Spinal cord (tissue), 10 donors: ENCODE results near the gene TBX15. TPM values are rescaled to one million over a fixed set of nuclear protein-coding genes. Genes with fewer than 3 reads are reported as not detected.

Experiments used
- DNase-seq, 6 donors: peaks; one replicate each; pipeline versions ENCODE4 v3.0.0 to v3.0.0-alpha.2; 2013 to 2015; ENCODE audit warnings: low spot score in 6 of 6, low read depth in 4 of 6
- H3K27ac ChIP-seq: one replicate; pipeline ENCODE4 v1.5.1; 2013; ENCODE audit warnings: low read depth, low read length, control low read depth
- H3K27me3 ChIP-seq: one replicate; pipeline ENCODE4 v1.6.1; 2013; ENCODE audit warnings: low read length; ENCODE audit not compliant: control insufficient read depth, insufficient read depth
- H3K36me3 ChIP-seq: one replicate; pipeline ENCODE4 v1.6.1; 2013; ENCODE audit warnings: low read length; ENCODE audit not compliant: control insufficient read depth, insufficient read depth
- H3K4me1 ChIP-seq: one replicate; pipeline ENCODE4 v1.6.1; 2013; ENCODE audit warnings: low read length; ENCODE audit not compliant: control insufficient read depth, insufficient read depth
- H3K4me3 ChIP-seq: one replicate; pipeline ENCODE4 v1.5.1; 2013; ENCODE audit warnings: low read depth, low read length, control low read depth
- H3K9me3 ChIP-seq: one replicate; pipeline ENCODE4 v1.6.1; 2013; ENCODE audit warnings: low read length; ENCODE audit not compliant: control insufficient read depth, insufficient read depth
- WGBS: methylation state at CpG from one replicate; pipeline ENCODE4 v1.1.5; 2013; ENCODE audit warnings: missing lambda C conversion rate; ENCODE audit not compliant: insufficient coverage; 5-methylcytosine and 5-hydroxymethylcytosine counted together
- polyA plus RNA-seq, 2 donors: library from polyadenylated mRNA; unstranded; fragments of 120-200 nt; gene quantifications; one replicate each; pipeline ENCODE4 v1.2.1, GENCODE V29; 2013; ENCODE audit not compliant: insufficient read length in 2 of 2
- total RNA-seq, 2 donors: library from RNA; depleted of rRNA in 1 of 2; stranded (reverse); fragments of 120-200 nt in 1 of 2; fragments of >200 nt in 1 of 2; gene quantifications; one replicate each; pipeline versions ENCODE4 v1.2.3 to v1.2.4, GENCODE V29; 2013 to 2014
- donor health status: healthy.

Gene TBX15
- total and polyA plus RNA-seq, 4 donors, result 0.41 to 30.6 (median 4.9) TPM

DNA sequence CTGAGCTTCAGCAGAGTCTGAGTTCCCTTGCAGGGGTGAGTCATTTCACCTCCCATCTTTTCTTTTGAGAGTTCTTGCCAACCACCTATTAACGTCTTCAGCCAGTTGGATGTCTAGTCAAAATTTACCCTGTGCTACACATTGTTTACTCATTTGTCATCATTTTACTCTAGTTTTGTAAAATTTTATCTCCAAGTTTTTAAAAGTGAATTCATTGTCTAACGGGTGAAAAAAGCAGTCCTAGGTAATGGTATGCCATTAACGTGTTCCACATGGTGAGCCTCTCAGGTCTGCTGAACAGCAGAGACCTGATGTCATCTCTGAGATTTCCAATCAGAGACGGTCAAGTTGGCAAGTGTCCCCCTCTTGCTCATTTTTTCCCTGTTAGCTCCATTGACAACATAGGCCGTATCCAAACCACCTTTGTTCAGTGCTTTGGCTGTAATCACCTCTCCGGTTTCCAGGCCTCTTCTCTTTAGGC lies 85.4 kb downstream of the TBX15 start:
- no peak overlapping the region for H3K27ac ChIP-seq
- WGBS, result 85% methylated on average over 3 of the region's 6 CpGs
- H3K4me3 ChIP-seq, result no peak overlapping the region
- H3K27me3 ChIP-seq, result no peaks in the 10 kb centered on the region
- H3K4me1 ChIP-seq, result no peaks in the 10 kb centered on the region
- H3K36me3 ChIP-seq, result no peaks in the 10 kb centered on the region
- no peak for DNase-seq
- no peaks in the 10 kb centered on the region for H3K9me3 ChIP-seq

DNA sequence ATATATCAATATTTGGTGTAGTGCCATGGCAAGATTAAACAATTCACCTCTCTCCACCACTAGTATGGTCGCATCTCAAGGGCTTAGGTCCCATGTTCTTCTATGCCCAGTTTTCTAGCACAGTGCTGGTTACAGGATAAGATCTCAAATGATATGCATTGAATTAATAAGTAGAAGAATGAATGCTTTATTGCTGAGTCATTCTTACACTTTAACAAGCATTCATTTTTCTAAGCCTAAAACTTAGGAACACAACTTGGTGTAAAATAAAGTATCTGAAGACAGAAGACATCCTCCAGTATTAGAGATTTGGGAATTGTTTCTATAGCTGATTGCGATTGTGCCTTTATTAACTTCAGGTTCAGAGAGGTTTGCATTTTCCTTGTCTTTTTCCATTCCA lies 85.8 kb downstream of the TBX15 start:
- DNase-seq, result no peak
- no peaks in the 10 kb centered on the region for H3K27me3 ChIP-seq
- WGBS, result 100% methylated on average over 1 of the region's 2 CpGs

DNA sequence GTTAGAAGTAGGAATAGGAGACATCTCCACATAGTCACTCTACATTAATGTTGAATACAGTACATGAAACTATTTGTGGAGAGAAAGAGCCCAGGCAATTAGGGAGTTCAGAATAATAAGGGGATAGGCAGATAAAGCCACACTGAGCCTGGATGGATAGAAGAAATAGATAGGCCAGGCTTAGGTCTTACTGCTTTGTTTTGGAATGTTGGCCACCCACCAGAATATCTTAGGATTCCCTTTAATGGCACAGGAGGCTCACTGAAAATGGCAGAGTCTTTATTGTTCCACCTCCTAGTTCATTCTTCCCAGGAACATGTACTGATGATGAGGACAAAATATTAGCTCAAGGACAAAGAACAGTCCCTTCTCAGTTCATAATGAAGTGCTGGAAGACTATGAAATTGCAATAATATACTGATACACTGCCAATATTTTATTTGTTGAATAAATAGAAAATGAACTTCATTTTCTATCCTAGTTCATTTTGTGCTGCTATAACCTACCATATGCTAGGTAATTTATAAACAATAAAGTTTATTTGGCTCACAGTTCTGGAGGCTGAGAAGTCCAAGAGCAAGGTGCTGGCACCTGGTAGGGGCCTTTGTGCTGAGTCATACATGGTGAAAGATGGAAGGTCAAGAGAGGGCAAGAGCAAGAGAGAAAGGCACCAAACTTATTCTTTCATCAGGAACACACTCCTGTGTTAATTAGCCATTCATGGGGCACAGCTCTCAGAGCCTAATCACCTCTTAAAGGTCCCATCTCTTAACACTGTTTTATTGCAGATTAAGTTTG lies 87.3 kb downstream of the TBX15 start:
- H3K4me3 ChIP-seq, result no peak overlapping the region
- H3K9me3 ChIP-seq, result no peaks in the 10 kb centered on the region
- no peaks in the 10 kb centered on the region for H3K4me1 ChIP-seq
- H3K36me3 ChIP-seq, result no peaks in the 10 kb centered on the region
- no peak for DNase-seq
- no peak overlapping the region for H3K27ac ChIP-seq
- no peaks in the 10 kb centered on the region for H3K27me3 ChIP-seq

More for the DNA sequence above, 85.8 kb downstream of the TBX15 start:
- no peaks in the 10 kb centered on the region for H3K4me1 ChIP-seq
- no peak overlapping the region for H3K4me3 ChIP-seq
- H3K27ac ChIP-seq, result no peak overlapping the region
- no peaks in the 10 kb centered on the region for H3K9me3 ChIP-seq
- no peaks in the 10 kb centered on the region for H3K36me3 ChIP-seq

DNA sequence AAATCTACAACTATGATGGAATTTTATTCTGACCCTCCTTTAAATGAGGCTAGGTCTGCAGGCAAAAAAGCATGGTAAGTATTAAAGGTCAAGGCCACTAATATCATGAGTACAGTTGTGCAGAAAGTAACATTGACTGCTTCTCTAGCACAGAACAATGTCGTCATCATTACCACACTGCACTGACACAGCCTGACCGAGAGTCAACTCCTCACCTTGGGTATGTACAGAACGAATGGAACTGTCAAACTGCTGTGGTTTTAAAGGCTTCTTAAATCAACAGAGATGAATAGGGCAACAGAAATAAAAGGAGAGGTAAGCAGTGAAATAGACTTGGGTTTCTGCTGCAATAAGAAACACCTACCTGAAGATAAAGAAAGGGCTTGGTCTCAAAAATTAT lies 88.8 kb downstream of the TBX15 start:
- H3K27me3 ChIP-seq, result no peaks in the 10 kb centered on the region
- H3K36me3 ChIP-seq, result no peaks in the 10 kb centered on the region
- no peak overlapping the region for H3K27ac ChIP-seq
- no peaks in the 10 kb centered on the region for H3K4me1 ChIP-seq
- no peak overlapping the region for H3K4me3 ChIP-seq
- 50% methylated on average over 1 of the region's 3 CpGs for WGBS
- no peaks in the 10 kb centered on the region for H3K9me3 ChIP-seq
- DNase-seq, result peak in 1 of 6 donors; percentile 12

DNA sequence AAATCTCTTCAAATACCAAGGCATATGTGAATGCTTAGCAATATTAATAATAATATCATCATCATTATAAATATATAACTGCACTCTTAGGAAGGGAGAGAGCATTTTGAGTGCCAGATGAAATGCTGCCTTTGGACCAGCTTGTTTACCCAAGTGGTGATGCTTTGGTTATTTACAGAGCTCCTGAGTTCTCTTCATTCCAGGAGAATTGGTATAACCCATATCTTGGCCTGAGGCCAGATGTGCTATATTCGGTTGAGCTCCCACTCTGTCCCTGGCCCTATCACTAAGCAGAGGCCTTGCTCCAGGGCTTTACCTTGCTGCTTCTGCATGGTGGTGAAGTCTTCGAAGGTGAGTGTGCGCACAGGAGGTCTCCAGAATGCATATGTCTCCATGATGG lies 89.4 kb downstream of the TBX15 start:
- no peak overlapping the region for H3K27ac ChIP-seq
- no peaks in the 10 kb centered on the region for H3K9me3 ChIP-seq
- no peak overlapping the region for H3K4me3 ChIP-seq
- H3K4me1 ChIP-seq, result no peaks in the 10 kb centered on the region
- WGBS, result 100% methylated on average over 3 of the region's 3 CpGs
- DNase-seq, result no peak
- H3K36me3 ChIP-seq, result no peaks in the 10 kb centered on the region
- no peaks in the 10 kb centered on the region for H3K27me3 ChIP-seq

DNA sequence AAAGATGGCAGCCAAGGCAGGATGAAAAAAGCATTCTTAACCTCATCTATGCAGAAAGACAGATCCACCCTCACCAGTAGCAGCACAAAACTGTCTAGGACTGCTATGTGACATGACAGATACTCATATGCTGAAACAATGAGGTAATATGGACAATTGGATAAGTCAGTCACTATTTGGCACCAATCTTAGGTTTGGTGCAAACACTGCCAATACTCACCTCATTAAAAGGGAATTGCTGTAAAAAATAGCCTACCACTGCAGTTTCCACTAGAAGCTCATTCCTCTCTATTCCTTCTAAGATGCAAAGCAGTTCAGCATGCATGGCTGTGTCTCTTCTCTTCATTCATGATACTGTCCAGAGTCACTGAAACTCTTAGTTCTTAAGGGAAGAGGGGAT lies 91.7 kb downstream of the TBX15 start:
- H3K36me3 ChIP-seq, result no peaks in the 10 kb centered on the region
- H3K9me3 ChIP-seq, result no peaks in the 10 kb centered on the region
- no peak for DNase-seq
- H3K4me1 ChIP-seq, result no peaks in the 10 kb centered on the region
- no peak overlapping the region for H3K4me3 ChIP-seq
- H3K27me3 ChIP-seq, result no peaks in the 10 kb centered on the region
- H3K27ac ChIP-seq, result no peak overlapping the region

DNA sequence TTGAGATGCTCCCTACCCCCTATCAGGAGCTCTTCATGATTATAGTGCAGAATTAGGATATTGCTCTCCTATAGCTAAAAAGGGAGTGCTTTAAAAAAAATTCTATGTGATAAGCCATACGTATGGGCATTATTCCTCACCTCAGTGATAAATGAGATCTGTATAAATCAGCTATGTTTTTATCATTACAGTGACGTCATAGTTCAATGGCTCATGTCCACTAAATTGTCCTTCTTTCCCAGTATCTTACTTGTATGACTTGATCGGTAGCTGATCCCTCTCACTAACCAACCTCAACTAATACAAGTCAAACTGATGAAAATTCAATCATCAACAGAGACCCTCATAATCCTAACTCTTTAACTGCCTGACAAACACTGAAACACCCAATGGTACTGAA lies 93.3 kb downstream of the TBX15 start:
- no peaks in the 10 kb centered on the region for H3K4me1 ChIP-seq
- H3K27ac ChIP-seq, result no peak overlapping the region
- DNase-seq, result no peak
- 84% methylated on average over 2 of the region's 3 CpGs for WGBS
- H3K9me3 ChIP-seq, result no peaks in the 10 kb centered on the region
- no peak overlapping the region for H3K4me3 ChIP-seq
- H3K36me3 ChIP-seq, result no peaks in the 10 kb centered on the region
- no peaks in the 10 kb centered on the region for H3K27me3 ChIP-seq

DNA sequence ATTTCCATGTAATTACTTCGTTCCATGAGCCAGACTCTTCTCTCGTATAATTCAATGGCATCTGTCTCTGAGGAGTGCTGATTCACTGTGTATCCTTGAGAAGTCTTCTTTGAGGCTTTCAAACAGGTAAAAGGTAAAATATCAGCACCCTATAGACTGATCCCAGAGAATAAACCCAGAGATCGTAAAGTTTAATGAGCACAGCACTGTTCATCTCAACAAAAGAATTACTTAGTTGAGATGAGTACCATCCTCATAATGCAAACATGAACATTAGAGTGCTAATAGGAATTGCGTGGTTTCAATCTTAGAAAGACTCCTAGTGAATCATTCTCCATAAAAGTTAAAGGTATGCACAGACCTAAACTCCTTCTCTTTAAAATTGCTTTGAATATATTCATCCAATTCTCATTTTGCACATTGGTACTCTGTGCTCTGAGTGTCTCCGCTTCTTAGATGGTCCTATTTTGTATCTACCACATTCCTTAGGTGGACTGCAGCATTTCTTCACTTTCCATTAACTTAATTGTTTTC lies 97.2 kb downstream of the TBX15 start:
- Histone ChIP-seq H3K27ac (no peak overlapping the region), H3K27me3 (no peaks in the 10 kb centered on the region), H3K36me3 (no peaks in the 10 kb centered on the region), H3K4me3 (no peak overlapping the region), H3K9me3 (no peaks in the 10 kb centered on the region), H3K4me1 (no peaks in the 10 kb centered on the region)
- 86% methylated on average over 1 of the region's 5 CpGs for WGBS
- peak in 2 of 6 donors; percentile 4 to 62 for DNase-seq

DNA sequence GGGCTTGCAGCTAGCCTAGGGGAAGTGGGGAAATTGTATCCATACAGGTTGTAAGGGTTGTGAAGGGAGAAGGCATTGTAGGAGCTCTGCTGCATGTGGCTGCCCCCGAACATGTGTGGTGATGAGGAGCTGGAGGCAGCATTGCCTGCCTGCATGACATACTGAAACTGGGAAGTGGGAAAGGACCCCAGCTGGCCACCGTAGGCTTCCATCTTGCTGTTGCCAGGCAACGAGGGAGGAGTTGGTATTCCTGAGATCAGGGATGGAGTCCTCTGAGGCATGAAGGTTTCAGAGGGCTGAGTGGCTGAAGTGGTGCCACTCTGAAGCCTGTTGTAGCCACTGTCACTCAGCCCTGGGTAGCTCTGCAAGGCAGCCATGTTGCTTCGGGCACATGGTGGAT lies 103.2 kb downstream of the TBX15 start:
- H3K36me3 ChIP-seq, result no peaks in the 10 kb centered on the region
- DNase-seq, result no peak
- no peak overlapping the region for H3K27ac ChIP-seq
- no peak overlapping the region for H3K4me3 ChIP-seq
- no peaks in the 10 kb centered on the region for H3K27me3 ChIP-seq
- no peaks in the 10 kb centered on the region for H3K4me1 ChIP-seq
- WGBS, result 88% methylated on average over 4 of the region's 4 CpGs
- H3K9me3 ChIP-seq, result no peaks in the 10 kb centered on the region

DNA sequence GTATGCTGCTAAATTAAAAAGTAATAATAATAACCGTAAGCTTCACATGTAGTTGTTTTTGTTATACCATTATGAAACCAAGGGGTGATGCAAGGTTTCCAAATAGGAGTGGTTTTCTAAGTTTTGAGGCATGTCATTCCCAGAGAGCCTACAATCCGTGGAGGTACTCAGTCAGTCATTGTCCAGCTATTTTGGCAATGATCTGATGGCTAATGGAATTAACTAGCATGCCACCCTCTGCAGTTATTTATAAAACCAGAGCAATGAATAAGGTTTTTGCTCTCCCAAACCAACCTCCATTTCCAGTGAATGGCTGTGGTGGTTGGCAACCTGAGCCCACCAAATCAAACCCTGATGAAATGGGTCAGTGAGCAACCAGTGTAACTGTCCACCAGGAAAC lies 106.4 kb downstream of the TBX15 start:
- no peak overlapping the region for H3K4me3 ChIP-seq
- no peak overlapping the region for H3K27ac ChIP-seq
- no peak for DNase-seq
- H3K4me1 ChIP-seq, result no peaks in the 10 kb centered on the region
- no peaks in the 10 kb centered on the region for H3K9me3 ChIP-seq
- H3K36me3 ChIP-seq, result no peaks in the 10 kb centered on the region
- no peaks in the 10 kb centered on the region for H3K27me3 ChIP-seq
- WGBS, result no CpG with 5 or more reads among the region's 2 CpGs
